ENCODE measurements around the gene SHROOM2. TPM values are rescaled to one million over a fixed set of nuclear protein-coding genes. Genes with fewer than 3 reads are reported as not detected.

The SHROOM2 gene, protein sequence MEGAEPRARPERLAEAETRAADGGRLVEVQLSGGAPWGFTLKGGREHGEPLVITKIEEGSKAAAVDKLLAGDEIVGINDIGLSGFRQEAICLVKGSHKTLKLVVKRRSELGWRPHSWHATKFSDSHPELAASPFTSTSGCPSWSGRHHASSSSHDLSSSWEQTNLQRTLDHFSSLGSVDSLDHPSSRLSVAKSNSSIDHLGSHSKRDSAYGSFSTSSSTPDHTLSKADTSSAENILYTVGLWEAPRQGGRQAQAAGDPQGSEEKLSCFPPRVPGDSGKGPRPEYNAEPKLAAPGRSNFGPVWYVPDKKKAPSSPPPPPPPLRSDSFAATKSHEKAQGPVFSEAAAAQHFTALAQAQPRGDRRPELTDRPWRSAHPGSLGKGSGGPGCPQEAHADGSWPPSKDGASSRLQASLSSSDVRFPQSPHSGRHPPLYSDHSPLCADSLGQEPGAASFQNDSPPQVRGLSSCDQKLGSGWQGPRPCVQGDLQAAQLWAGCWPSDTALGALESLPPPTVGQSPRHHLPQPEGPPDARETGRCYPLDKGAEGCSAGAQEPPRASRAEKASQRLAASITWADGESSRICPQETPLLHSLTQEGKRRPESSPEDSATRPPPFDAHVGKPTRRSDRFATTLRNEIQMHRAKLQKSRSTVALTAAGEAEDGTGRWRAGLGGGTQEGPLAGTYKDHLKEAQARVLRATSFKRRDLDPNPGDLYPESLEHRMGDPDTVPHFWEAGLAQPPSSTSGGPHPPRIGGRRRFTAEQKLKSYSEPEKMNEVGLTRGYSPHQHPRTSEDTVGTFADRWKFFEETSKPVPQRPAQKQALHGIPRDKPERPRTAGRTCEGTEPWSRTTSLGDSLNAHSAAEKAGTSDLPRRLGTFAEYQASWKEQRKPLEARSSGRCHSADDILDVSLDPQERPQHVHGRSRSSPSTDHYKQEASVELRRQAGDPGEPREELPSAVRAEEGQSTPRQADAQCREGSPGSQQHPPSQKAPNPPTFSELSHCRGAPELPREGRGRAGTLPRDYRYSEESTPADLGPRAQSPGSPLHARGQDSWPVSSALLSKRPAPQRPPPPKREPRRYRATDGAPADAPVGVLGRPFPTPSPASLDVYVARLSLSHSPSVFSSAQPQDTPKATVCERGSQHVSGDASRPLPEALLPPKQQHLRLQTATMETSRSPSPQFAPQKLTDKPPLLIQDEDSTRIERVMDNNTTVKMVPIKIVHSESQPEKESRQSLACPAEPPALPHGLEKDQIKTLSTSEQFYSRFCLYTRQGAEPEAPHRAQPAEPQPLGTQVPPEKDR (N-terminal part only)
- total RNA-seq (2022) (1.2 and 2.2 TPM in 2 replicates), Bru-seq, nascent RNA (percentile 35 among the genes with signal in this experiment), BruChase-seq, experiment 1, labeled RNA remaining after a 6-hour chase (percentile 31 among the genes with signal in this experiment), BruChase-seq, experiment 2, labeled RNA remaining after a 2-hour chase (percentile 33 among the genes with signal in this experiment)
- long read RNA-seq = 0 reads

DNA sequence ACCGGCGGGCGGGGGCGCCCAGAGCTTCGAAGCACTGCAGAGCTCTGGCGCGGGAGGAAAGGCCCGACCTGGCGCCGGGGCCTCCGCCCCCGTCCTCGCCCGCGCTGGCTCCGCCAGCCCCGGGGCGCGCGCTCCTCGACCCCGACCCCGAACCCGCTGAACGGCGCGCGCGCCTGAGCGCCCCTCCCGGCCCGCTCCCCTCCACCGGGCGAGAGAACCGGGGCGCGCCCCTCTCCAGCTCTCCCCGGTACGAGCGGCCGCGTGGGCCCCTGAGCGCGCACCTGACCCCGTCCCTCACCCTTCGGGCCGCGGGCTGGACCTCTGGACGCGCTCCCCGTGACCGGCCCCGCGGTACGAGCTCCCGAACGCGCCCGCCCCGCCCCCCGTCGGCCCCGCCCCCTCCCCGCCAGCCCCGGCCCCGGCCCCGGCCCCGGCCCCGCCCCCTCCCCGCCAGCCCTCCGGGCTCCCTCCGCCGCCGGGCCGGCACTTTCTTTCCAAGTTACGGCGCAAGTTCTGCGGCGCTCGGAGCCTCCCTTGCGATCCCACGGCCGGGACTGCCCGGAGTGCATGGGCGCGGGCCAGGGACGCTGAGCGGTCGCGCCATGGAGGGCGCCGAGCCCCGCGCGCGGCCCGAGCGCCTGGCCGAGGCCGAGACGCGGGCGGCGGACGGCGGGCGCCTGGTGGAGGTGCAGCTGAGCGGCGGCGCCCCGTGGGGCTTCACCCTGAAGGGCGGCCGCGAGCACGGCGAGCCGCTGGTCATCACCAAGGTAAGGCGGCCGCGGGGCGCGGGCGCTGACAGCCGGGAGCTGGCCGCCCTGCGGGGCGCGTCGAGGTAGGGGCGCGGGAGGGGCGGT, at the start of gene SHROOM2:
Gene SHROOM2, plus strand, starts transcription at position 486 of the 854 bp plus-strand sequence. Its CDS starts 117 bp downstream, at position 603.
- no TSS peak for BruUV-seq (replicated peaks)
- Mint-ChIP-seq H3K27me3 (ENCODE audit: insufficient read depth, unreplicated experiment) (no peaks in the 10 kb centered on the region), H3K9me3 (ENCODE audit: unreplicated experiment) (no peaks in the 10 kb centered on the region), H3K4me3 (ENCODE audit: unreplicated experiment) (peak within 1 kb of the TSS; percentile 63), H3K27ac (ENCODE audit: low read depth, unreplicated experiment) (no peak within 1 kb of the TSS), H3K36me3 (ENCODE audit: insufficient read depth, unreplicated experiment) (no peaks in the 10 kb centered on the region), H3K4me1 (ENCODE audit: insufficient read depth, unreplicated experiment) (no peaks in the 10 kb centered on the region)
- TF ChIP-seq, protein P1, sequence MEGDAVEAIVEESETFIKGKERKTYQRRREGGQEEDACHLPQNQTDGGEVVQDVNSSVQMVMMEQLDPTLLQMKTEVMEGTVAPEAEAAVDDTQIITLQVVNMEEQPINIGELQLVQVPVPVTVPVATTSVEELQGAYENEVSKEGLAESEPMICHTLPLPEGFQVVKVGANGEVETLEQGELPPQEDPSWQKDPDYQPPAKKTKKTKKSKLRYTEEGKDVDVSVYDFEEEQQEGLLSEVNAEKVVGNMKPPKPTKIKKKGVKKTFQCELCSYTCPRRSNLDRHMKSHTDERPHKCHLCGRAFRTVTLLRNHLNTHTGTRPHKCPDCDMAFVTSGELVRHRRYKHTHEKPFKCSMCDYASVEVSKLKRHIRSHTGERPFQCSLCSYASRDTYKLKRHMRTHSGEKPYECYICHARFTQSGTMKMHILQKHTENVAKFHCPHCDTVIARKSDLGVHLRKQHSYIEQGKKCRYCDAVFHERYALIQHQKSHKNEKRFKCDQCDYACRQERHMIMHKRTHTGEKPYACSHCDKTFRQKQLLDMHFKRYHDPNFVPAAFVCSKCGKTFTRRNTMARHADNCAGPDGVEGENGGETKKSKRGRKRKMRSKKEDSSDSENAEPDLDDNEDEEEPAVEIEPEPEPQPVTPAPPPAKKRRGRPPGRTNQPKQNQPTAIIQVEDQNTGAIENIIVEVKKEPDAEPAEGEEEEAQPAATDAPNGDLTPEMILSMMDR (IDR thresholded peaks at IDR 0.05; ENCODE audit: unreplicated experiment) = no peak
- CTCF ChIA-PET = interaction anchor here (0.6 kb wide), 1 partner anchor 73 kb away, joined by 4 read pairs; no protein-coding TSS in a partner anchor
- POLR2A ChIA-PET = no interaction called here
- no peak for DNase-seq (ENCODE audit: unreplicated experiment)
- intact Hi-C loops (cut with micrococcal nuclease) = no loop called here

DNA sequence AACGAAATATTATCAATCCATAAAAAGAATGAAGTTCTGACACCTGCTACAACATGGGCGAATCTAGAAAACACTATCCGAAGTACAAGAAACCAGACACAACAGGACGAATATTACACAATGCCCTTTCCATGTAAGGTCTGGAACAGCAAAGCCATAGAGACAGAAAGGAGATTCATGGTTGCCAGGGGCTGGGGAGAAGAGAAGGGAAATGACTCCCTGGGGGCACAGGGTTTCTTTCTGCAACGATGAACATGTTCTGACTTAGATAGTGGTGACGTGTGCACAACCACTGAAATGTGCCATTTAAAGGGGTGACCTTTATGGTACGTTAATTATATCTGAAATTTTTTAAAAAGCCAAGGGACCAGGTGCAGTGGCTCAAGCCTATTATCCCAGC, 48.9 kb upstream of the SHROOM2 start:
- no peak overlapping the region for H3K27ac Mint-ChIP-seq (ENCODE audit: low read depth, unreplicated experiment)
- no peaks in the 10 kb centered on the region for H3K4me1 Mint-ChIP-seq (ENCODE audit: insufficient read depth, unreplicated experiment)
- no peaks in the 10 kb centered on the region for H3K27me3 Mint-ChIP-seq (ENCODE audit: insufficient read depth, unreplicated experiment)
- ChIA-PET POLR2A (no interaction called here), CTCF (no interaction called here)
- H3K36me3 Mint-ChIP-seq (ENCODE audit: insufficient read depth, unreplicated experiment) = no peaks in the 10 kb centered on the region
- intact Hi-C loops (cut with micrococcal nuclease) = no loop called here
- peak; percentile 42 for DNase-seq (ENCODE audit: unreplicated experiment)
- H3K9me3 Mint-ChIP-seq (ENCODE audit: unreplicated experiment) = no peaks in the 10 kb centered on the region
- no TSS peak for BruUV-seq (replicated peaks)
- TF ChIP-seq, protein P1 (IDR thresholded peaks at IDR 0.05; ENCODE audit: unreplicated experiment) = no peak
- no peak overlapping the region for H3K4me3 Mint-ChIP-seq (ENCODE audit: unreplicated experiment)

GRCh38 chrX:9738151-9738550, 48.1 kb upstream of the SHROOM2 start:
- no peaks in the 10 kb centered on the region for H3K27me3 Mint-ChIP-seq (ENCODE audit: insufficient read depth, unreplicated experiment)
- H3K36me3 Mint-ChIP-seq (ENCODE audit: insufficient read depth, unreplicated experiment) = no peaks in the 10 kb centered on the region
- TF ChIP-seq, protein P1 (IDR thresholded peaks at IDR 0.05; ENCODE audit: unreplicated experiment) = no peak
- intact Hi-C loops (cut with micrococcal nuclease) = no loop called here
- DNase-seq (ENCODE audit: unreplicated experiment) = no peak
- no peaks in the 10 kb centered on the region for H3K9me3 Mint-ChIP-seq (ENCODE audit: unreplicated experiment)
- ChIA-PET CTCF (no interaction called here), POLR2A (no interaction called here)
- no TSS peak for BruUV-seq (replicated peaks)
- no peaks in the 10 kb centered on the region for H3K4me1 Mint-ChIP-seq (ENCODE audit: insufficient read depth, unreplicated experiment)
- H3K27ac Mint-ChIP-seq (ENCODE audit: low read depth, unreplicated experiment) = no peak overlapping the region
- H3K4me3 Mint-ChIP-seq (ENCODE audit: unreplicated experiment) = no peak overlapping the region

Data from MCF 10A (cell line).